HEK293T (cell line): Measurements from ENCODE around the gene LGALS9.
"Not testable (repeated sequence)": the region's sequence is repeated elsewhere in the genome, so short reads cannot be mapped to it uniquely, and the experiment has no call there.

Experiments used
- CTCF ChIA-PET: fragments of 350-600 bp; formaldehyde crosslinking; extraction: SDS; loops from one replicate; lab custom pipeline; 2021; ENCODE audit warnings: antibody characterized with exemption, inconsistent platforms; lab: Yijun Ruan, JAX
- POLR2A ChIA-PET: fragments of 350-600 bp; formaldehyde crosslinking; extraction: SDS; loops from one replicate; lab custom pipeline; 2020; ENCODE audit warnings: antibody characterized with exemption, inconsistent platforms; lab: Yijun Ruan, JAX
- DNase-seq: peaks from one replicate; pipeline ENCODE4 v3.0.0; 2012; ENCODE audit warnings: mixed read lengths; ENCODE audit errors: extremely low spot score
- ARNT ChIP-seq: fragments of 450-650 bp; IDR thresholded peaks from 2 replicates; pipeline ENCODE4 v1.6.1; 2017; ENCODE audit warnings: mild to moderate bottlenecking
- BHLHE40 ChIP-seq: fragments of 450-650 bp; IDR thresholded peaks from 2 replicates; pipeline ENCODE4 v1.6.1; 2016; ENCODE audit warnings: mild to moderate bottlenecking, moderate library complexity, borderline replicate concordance
- CTBP1 ChIP-seq: fragments of 450-650 bp; IDR thresholded peaks from 2 replicates; pipeline ENCODE4 v1.6.1; 2016; ENCODE audit warnings: borderline replicate concordance
- ELF4 ChIP-seq: fragments of 450-650 bp; IDR thresholded peaks from 2 replicates; pipeline ENCODE4 v1.6.1; 2017; ENCODE audit warnings: antibody characterized with exemption
- FOXA1 ChIP-seq: fragments of 450-650 bp; IDR thresholded peaks from 2 replicates; pipeline ENCODE4 v1.6.1; 2016; ENCODE audit warnings: mild to moderate bottlenecking
- FOXK2 ChIP-seq: fragments of 450-650 bp; IDR thresholded peaks from 2 replicates; pipeline ENCODE4 v1.6.1; 2016; ENCODE audit warnings: mild to moderate bottlenecking
- FOXM1 ChIP-seq: fragments of 450-650 bp; IDR thresholded peaks from 2 replicates; pipeline ENCODE4 v1.6.1; 2017; ENCODE audit warnings: mild to moderate bottlenecking, borderline replicate concordance
- HDGF ChIP-seq: fragments of 450-650 bp; IDR thresholded peaks from 2 replicates; pipeline ENCODE4 v1.6.1; 2017; ENCODE audit warnings: antibody characterized with exemption, borderline replicate concordance
- L3MBTL2 ChIP-seq: fragments of 450-650 bp; conservative IDR thresholded peaks from 2 replicates; pipeline ENCODE4 v1.6.1; 2016; ENCODE audit warnings: mild to moderate bottlenecking
- LEF1 ChIP-seq: fragments of 450-650 bp; IDR thresholded peaks from 2 replicates; pipeline ENCODE4 v1.6.1; 2017; ENCODE audit warnings: mild to moderate bottlenecking, borderline replicate concordance
- NFRKB ChIP-seq: fragments of 450-650 bp; IDR thresholded peaks from 2 replicates; pipeline ENCODE4 v1.6.1; 2016; ENCODE audit warnings: mild to moderate bottlenecking, moderate library complexity
- SP1 ChIP-seq: fragments of 450-650 bp; IDR thresholded peaks from 2 replicates; pipeline ENCODE4 v1.6.1; 2017
- SUZ12 ChIP-seq: fragments of 450-650 bp; IDR thresholded peaks from 2 replicates; pipeline ENCODE4 v1.6.1; 2016; ENCODE audit warnings: mild to moderate bottlenecking
- TARDBP ChIP-seq: fragments of 450-650 bp; IDR thresholded peaks from 2 replicates; pipeline ENCODE4 v1.6.1; 2016
- ZNF384 ChIP-seq: fragments of 450-650 bp; IDR thresholded peaks from 2 replicates; pipeline ENCODE4 v1.6.1; 2016
- TF ChIP-seq, protein P1 (sequence below): fragments of 450-650 bp; IDR thresholded peaks from 2 replicates; pipeline ENCODE4 v1.6.1; 2016

The LGALS9 gene

DNA sequence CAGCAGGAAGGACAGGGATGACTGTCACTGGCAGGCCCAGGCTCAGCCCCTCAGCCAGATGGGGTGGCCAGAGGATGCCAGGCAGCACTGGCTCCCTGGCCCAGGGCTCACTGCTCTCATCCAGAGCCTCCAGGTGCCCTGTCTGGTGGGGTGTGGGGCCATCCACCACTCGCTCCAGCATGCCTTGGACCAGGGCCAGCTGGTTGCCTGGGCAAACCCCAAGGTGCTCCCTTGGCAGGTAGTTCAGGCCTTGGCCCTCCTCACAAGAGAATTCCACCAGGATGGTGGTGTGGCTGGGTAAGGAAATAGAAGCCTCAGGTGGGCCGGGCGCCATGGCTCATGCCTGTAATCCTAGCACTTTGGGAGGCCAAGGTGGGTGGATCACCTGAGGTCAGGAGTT is 29.4 kb downstream of the LGALS9 start:
- POLR2A ChIA-PET, result no interaction called here
- CTCF ChIA-PET, result no interaction called here
- DNase-seq, result no peak
- TF ChIP-seq HDGF (no peak), FOXM1 (no peak), SUZ12 (no peak), BHLHE40 (no peak), ARNT (no peak), CTBP1 (no peak), L3MBTL2 (no peak), SP1 (no peak), ELF4 (no peak), TARDBP (no peak), NFRKB (no peak), LEF1 (no peak), ZNF384 (no peak), FOXA1 (no peak), FOXK2 (no peak)
- TF ChIP-seq, protein P1, sequence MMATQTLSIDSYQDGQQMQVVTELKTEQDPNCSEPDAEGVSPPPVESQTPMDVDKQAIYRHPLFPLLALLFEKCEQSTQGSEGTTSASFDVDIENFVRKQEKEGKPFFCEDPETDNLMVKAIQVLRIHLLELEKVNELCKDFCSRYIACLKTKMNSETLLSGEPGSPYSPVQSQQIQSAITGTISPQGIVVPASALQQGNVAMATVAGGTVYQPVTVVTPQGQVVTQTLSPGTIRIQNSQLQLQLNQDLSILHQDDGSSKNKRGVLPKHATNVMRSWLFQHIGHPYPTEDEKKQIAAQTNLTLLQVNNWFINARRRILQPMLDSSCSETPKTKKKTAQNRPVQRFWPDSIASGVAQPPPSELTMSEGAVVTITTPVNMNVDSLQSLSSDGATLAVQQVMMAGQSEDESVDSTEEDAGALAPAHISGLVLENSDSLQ, result no peak

DNA sequence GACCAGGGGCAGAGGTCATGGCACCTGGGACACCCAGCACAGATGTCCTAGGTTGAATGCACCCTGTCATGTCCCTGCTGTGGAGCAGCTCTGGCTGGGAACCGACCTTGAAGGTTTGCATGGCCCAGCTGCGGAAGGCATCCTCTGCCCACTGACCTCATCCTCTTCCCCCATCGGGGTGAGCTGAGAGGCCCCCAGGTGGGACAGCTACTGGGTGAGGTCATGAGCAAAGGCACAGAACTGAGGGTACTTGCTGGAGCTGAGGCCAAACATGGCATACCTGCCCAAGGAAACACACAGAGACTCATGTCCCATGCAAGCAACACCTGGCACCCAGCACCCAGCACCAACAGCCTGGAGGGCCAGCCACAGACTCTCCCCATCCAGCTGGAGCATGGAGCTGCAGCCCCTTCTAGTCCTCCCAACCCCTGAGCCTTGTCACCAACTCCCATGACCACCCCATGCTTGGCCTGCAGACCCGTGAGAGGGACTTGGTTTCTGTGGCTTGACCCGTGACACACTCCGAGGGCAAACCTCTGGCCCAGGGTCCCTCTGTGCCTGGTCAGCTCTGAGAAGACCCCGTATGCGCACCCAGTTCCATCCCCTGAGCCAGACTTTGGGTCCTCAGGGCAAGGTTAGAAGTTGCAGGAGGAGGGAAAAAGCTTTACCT is 33.1 kb downstream of the LGALS9 start:
- TF ChIP-seq TARDBP, result no peak
- no peak for TF ChIP-seq HDGF
- TF ChIP-seq, protein P1, result no peak
- no peak for TF ChIP-seq LEF1
- no peak for TF ChIP-seq ZNF384
- TF ChIP-seq L3MBTL2, result no peak
- TF ChIP-seq CTBP1, result no peak
- no peak for TF ChIP-seq BHLHE40
- no peak for TF ChIP-seq FOXM1
- TF ChIP-seq SUZ12, result no peak
- TF ChIP-seq FOXK2, result no peak
- TF ChIP-seq ELF4, result no peak
- no peak for TF ChIP-seq ARNT
- ChIA-PET POLR2A (no interaction called here), CTCF (interaction anchor here (0.6 to 2.8 kb wide), 3 partner anchors 9 to 92 kb away, joined by 3 to 7 read pairs (median 3); no protein-coding TSS in a partner anchor)

DNA sequence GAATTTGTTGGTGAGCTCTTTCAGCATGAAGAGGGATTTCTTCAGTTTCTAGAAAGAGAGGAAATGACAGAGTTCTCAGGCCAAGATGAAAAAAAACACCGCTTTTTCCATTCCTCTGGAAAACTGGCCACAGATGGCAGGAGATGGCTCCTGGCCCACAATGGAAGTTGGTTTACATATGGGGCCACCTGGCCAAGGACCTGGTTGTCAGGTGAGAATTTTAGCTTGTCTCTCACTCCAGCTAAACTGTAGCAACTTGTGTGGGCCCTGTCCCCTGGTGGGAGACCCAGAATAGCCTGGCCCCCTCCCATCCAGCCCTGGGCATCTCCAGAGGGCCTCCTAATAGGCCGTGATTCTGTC is 33.6 kb downstream of the LGALS9 start:
- POLR2A ChIA-PET, result no interaction called here

More for the DNA sequence above, 33.1 kb downstream of the LGALS9 start:
- no peak for DNase-seq

DNA sequence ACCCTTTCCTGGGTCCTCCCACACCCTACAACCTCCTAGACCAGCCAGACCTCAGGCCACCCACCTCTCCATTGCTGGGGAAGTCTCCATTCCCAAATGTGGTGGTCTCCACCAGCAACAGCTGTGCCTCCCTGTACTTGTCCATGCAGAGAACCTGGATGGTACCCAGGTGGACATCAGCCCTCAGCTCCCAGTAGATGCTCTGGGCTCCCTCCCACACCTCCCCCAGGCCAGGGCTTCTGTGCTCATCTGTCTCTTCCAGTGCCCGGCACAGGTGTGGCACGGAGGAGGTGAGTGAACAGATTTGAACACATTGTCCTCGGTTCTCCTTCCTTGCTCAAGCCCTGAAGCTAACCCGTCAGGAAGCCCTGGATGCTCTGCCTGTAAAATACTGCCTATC is 34.6 kb downstream of the LGALS9 start:
- CTCF ChIA-PET, result interaction anchor here (0.7 kb wide), 1 partner anchor 94 kb away, joined by 3 read pairs; no protein-coding TSS in a partner anchor
- no peak for TF ChIP-seq LEF1
- TF ChIP-seq ARNT, result no peak
- TF ChIP-seq FOXM1, result no peak
- TF ChIP-seq SP1, result no peak
- no peak for TF ChIP-seq ELF4
- no peak for TF ChIP-seq SUZ12
- TF ChIP-seq, protein P1, result no peak
- no peak for TF ChIP-seq L3MBTL2
- no peak for TF ChIP-seq FOXK2
- no peak for TF ChIP-seq CTBP1
- TF ChIP-seq BHLHE40, result no peak
- TF ChIP-seq HDGF, result no peak
- no peak for DNase-seq
- POLR2A ChIA-PET, result no interaction called here

More for the DNA sequence above, 33.6 kb downstream of the LGALS9 start:
- no peak for DNase-seq
- TF ChIP-seq ARNT (no peak), FOXM1 (no peak), TARDBP (no peak), BHLHE40 (no peak), NFRKB (no peak), ZNF384 (no peak)
- CTCF ChIA-PET, result interaction anchor here (0.6 to 2.8 kb wide), 3 partner anchors 10 to 92 kb away, joined by 3 to 7 read pairs (median 3); no protein-coding TSS in a partner anchor

DNA sequence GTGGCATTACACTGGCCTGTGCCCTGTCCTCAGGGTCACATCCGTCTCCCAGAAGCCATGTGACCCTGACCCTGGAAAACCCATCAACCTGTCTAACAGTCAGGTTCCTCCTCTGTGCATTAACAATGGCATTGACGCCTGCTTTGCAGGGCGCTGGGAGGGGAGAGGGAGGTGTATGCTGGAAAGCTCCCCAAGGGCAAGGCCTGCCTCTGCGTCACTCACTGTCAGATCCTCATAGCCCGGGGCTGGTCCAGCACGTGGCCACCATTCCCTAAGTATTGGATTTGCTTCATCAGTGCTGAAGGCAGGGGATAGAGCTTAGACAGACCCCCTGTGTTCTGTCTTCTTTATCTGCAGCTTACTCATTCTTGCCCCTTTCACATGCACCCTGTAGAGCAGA is 35.3 kb downstream of the LGALS9 start:
- POLR2A ChIA-PET, DNase-seq: not testable (repeated sequence)
- CTCF ChIA-PET, result interaction anchor here (0.7 kb wide), 1 partner anchor 93 kb away, joined by 3 read pairs; no protein-coding TSS in a partner anchor

DNA sequence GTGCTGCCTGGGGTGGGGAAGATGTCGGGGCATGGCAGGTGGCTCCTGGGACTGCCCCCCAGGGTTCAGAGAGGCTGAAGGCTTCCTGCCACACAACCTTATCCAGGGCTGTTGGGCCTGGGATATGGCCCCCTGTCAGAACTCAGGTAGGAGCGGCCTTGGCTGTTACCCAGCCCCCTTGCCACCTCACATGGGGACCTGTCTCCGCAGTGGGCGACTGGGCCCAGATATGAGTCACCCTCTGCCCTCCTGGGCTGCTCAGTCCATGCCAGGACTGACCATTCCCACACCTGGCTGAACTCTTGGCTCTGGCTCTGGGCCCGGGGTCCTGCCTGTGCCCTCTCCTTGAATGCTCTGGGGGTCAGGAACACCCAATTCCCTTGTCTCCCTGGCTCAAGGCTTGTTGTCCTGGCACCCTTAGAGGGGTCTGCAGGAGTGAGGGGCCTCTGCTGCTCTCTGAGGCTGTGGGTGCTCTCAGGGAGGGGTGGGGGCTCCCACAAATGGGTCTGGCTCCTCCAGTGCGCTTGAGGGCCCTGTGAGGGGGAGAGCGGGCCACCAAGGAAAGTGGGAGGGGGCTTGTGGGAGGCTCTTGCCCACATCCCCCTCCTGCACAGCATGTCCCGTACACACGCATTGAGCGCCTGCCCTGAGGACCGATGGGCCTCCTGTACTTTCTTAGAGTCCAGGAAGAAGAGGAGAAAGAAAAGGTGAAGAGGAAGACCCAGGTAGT is 36.0 kb downstream of the LGALS9 start:
- TF ChIP-seq FOXA1 (no peak), TARDBP (no peak), ARNT (no peak), CTBP1 (no peak), SP1 (no peak), ELF4 (no peak), FOXK2 (no peak), LEF1 (no peak), FOXM1 (no peak)
- POLR2A ChIA-PET, result no interaction called here
- CTCF ChIA-PET, result no interaction called here
- no peak for DNase-seq
